LNCAP (cell line): ENCODE measurements around the gene PPP1CC.
A peak's percentile ranks its signal among the peaks of the same experiment; 100 is the strongest.

Experiments
- TF ChIP-seq, protein P1 (sequence below): fragments of 450-650 bp; IDR thresholded peaks from 2 replicates; pipeline ENCODE4 v1.5.1; 2017; ENCODE audit warnings: mild to moderate bottlenecking

The PPP1CC gene

DNA sequence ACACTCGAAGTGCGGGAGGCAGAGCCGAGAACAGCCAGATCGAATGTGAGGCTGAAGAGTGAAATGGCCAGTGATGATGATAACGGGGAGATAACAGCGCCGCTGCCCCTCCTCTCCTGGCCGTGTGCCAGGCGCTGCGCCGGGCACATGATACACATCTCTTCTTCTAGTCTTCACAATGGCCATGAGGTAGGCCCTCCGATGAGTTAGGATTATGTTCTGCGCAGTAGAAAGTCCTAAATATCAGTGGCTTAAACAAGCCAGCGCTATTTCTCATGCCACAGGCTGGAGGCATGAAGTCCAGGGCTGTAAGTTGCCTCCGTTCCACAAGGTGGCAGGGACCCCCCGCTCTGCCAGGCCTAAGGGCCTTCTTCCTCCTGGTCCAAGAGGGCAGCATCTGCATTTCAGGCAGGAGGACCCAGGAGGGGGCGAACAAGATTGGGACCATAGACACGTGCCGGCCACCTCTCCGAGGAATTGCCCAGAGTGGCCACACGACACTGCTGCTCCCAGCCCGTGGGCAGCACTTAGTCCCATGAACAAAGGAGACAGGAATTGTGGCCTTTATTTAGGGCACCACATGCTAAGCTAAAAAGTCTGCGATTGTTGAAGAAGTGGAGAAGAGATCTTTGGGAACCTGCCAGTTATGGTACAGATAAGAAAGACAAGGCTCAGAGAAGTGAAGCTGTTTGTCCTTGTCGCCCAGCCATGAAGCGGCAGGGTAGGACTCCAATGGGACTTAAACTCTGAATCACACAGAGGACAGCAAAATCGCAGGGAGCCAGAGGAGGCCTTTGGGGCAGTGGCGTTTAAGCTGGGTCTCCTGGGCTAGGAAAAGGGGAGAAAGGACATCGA lies 42.9 kb downstream of the PPP1CC start:
- TF ChIP-seq, protein P1, sequence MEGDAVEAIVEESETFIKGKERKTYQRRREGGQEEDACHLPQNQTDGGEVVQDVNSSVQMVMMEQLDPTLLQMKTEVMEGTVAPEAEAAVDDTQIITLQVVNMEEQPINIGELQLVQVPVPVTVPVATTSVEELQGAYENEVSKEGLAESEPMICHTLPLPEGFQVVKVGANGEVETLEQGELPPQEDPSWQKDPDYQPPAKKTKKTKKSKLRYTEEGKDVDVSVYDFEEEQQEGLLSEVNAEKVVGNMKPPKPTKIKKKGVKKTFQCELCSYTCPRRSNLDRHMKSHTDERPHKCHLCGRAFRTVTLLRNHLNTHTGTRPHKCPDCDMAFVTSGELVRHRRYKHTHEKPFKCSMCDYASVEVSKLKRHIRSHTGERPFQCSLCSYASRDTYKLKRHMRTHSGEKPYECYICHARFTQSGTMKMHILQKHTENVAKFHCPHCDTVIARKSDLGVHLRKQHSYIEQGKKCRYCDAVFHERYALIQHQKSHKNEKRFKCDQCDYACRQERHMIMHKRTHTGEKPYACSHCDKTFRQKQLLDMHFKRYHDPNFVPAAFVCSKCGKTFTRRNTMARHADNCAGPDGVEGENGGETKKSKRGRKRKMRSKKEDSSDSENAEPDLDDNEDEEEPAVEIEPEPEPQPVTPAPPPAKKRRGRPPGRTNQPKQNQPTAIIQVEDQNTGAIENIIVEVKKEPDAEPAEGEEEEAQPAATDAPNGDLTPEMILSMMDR = no peak

DNA sequence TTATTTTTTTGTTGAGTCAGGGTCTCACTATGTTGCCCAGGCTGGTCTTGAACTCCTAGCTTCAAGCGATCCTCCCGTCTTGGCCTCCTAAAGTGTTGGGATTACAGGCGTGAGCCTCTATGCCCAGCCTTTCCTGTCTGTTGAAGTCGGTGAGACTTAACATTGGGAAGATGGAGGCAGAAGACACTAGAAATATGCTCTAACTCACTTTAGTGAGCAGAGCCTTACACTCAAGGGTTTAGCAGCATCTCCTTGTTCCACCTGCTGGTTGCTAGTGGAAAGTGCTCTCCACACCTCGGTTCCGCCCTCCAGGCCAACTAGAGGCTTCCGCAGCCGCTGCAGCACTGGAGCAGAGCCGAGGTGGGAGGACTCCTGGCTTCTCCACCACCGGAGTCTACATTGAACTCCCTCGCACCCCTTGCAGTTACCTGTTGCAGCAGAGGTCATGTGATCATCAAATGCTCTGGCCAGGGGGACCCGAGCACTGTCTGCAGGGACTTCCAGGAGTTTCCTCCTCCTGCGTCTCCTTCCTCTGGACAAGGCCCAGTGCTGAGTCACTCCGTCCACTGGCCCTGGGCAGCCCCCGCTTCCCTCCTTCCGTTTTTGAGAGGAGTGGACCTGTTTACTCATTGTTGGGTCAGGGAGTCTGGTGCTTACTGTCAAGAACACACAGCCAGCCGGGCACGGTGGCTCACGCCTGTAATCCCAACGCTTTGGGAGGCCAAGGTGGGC lies 44.4 kb downstream of the PPP1CC start:
- TF ChIP-seq, protein P1 = peak; percentile 66

DNA sequence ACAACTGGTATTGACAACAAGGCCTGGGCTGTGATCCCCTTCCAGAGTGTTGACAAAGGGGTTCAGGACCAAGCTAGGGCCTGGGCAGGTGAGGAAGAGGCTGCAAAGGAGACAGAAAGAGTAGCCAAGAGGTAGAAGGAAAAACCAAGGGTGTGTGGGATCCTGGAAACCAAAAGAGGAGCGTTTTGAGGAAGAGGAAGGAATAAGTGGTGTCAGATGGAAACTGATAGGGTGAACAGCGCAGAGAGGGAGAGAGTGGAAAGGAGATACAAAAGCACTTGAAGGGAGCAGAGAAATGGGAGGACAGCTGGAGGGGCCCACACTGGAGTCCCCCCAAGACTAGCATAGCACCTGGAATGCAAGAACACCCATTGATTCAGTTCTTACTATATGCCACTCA lies 45.5 kb downstream of the PPP1CC start:
- TF ChIP-seq, protein P1 = no peak

DNA sequence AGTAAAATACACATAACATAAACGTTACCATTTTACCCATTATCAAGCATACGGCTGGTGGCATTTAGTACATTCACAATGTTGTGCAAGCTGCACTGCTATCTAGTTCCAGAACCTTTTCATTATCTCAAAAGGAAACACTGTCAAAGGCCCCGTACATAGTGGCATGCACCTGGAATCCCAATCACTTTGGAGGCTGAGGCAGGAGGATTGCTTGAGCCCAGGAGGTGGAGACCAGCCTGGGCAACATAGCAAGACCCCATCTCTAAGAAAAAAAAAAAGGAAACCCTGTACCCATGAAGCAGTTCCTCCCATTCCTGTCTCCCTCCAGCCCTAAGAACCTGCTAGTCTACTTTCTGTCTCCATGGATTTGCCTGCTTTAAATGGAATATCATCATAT lies 46.4 kb downstream of the PPP1CC start:
- TF ChIP-seq, protein P1 = no peak

DNA sequence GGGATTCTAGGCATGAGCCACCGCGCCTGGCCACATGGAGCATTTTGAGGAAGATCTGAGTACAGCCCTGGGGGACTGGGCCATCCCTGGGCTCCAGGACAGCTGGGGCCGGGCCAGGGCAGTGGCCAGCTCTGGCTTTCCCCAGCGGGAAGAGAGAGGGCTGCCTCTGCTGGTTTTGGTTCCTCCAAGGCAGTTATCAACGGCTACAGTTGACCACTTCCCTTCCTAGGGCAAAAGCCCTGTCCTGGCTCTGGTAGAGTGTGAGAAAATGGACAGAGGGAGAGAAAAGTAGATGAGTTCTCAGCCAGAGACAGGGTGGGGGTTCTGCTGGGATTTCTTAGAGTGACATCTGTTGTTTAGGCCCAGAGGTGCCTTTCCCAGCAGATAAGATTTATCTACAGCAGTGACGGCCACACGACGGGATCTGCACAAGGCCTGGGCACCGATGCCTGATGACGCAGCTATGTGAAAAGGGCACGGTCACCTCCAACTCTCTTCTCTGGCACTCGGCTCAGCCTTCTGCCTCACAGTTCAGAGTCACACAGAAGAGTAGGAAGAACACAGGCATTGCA lies 48.3 kb downstream of the PPP1CC start:
- TF ChIP-seq, protein P1 = no peak

DNA sequence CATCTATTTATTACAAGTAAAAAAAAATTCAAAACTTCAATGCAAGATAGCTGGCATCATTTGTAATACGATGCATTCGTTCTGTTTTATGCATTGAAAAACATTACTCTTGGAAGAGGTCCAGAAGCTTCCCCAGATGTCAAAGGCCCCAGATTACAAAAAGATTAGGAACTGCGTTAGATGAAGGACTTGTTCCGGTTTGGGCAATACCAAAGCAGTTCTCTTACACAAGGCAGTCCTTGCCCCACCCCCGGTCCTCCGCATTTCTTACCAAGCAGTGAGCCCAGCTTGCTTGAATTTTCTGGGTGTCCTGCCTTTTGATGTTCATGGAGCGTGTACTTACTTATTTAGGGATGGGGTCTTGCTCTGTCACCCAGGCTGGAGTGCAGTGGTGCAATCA lies 49.0 kb downstream of the PPP1CC start:
- TF ChIP-seq, protein P1 = no peak

DNA sequence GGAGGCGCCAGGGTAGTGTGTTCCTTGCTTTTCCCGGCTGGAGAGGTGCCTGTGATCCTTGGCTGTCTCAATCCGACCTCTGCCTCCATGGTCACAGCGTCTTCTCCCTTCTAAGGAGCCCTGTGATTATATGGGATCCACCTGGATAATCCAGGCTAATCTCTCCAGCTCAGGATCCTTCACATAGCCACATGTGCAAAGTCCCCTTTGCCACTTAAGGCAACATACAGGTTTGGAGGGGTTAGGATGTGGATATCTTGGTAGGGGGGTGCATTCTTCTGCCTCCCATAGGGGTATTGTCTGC lies 52.6 kb downstream of the PPP1CC start:
- TF ChIP-seq, protein P1 = no peak
